HPDE6-E6E7 (cell line): Measurements from ENCODE around the gene GSG1L.
"Not testable (repeated sequence)": the region's sequence is repeated elsewhere in the genome, so short reads cannot be mapped to it uniquely, and the experiment has no call there.

ENCODE experiments used
- DNase-seq: peaks from one replicate; pipeline ENCODE4 v3.0.0; 2011; ENCODE audit warnings: missing footprints; ENCODE audit errors: extremely low spot score

Gene GSG1L

DNA sequence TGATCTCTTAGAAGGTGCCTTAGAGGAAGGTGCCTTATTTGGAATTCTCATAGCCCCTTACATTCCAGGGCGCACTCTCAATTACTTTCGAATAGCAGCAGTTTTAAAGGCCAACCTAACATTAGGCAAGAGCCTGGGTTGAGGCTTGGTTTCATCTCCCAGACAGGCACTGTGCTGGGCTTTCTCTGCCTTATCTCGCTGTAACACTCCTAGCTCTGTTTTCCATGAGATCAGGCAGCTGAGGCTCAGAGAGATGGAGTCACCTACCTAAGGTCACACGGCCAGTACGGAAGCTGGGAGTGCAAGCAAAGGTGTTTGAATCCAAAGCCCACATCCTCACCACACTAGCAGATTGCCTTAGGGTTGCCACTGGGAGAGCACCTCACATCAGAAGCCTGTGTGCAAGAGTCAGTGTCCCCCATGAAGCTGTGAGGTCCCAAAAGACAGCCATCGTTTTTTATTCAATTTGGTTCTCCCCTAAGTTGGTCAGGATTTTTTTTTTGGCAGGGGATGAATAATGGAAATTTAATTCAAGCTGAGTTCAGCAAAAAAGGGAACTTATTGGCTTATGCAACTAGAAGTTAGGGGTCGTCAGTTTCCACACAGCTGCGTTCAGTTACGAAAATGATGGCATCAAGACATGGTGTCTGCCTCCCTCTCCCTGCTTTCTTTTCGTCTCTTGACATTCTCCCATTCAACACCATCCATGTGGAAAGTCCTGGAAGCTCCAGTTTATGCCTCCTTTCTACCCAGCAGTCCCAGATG, 307.1 kb downstream of the GSG1L start:
- no peak for DNase-seq

- no peak for DNase-seq
These were observed 308.5 kb downstream of the GSG1L start for GRCh38 chr16:27754788-27755690.

GRCh38 chr16:27753563-27753962, 310.0 kb downstream of the GSG1L start:
- no peak for DNase-seq

- DNase-seq, result no peak
These were observed 311.3 kb downstream of the GSG1L start for GRCh38 chr16:27752241-27752640.

GRCh38 chr16:27751676-27752075, 311.8 kb downstream of the GSG1L start:
- DNase-seq, result no peak

- no peak for DNase-seq
These were observed 312.3 kb downstream of the GSG1L start for GRCh38 chr16:27751233-27751632.

DNA sequence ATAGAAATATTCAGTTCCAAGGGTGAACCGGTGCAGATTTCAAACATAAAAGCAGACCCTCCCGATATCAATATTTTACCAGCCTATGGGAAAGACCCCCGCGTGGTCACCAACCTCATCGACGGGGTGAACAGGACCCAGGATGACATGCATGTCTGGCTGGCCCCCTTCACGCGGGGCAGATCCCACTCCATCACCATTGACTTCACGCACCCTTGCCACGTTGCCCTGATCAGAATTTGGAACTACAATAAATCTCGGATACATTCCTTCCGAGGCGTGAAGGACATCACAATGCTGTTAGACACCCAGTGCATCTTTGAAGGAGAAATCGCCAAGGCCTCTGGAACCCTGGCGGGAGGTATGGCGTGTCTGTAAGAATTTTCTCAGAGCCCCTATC, 313.6 kb downstream of the GSG1L start:
- DNase-seq, result no peak

DNA sequence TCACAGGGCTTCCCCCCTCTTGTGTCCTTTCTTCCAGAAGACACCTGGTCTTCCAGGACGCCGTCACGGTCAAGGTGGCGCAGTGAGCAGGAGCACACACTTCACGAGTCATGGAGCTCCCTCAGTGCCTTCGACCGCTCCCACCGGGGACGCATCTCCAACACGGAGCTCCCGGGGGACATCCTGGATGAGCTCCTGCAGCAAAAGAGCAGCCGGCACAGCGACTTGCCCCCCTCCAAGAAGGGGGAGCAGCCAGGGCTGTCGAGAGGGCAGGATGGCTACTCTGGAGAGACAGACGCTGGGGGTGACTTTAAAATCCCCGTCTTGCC, 314.0 kb downstream of the GSG1L start:
- no peak for DNase-seq

GRCh38 chr16:27748868-27749546, 314.5 kb downstream of the GSG1L start:
- peak; percentile 78 for DNase-seq

DNA sequence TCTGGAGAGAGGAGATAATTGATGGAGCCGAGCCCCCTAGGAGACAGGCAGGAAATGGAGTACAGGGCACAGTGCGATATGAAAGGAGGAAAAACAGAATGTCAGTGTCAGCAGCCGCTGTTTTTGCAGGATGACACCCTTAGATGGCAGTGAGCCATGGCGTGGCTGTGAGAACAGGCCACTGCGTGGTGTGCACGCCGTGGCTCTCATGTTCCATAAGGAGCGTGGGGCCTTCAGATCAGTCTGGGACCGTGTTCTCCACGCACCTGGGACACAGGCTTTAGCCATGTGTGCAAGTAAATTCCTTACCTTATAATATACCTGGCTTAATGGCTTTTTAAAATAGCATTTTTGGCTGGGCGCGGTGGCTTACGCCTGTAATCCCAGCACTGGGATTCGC, 315.6 kb downstream of the GSG1L start:
- no peak for DNase-seq

GRCh38 chr16:27746076-27746855, 317.2 kb downstream of the GSG1L start:
- DNase-seq, result no peak

GRCh38 chr16:27745348-27745747, 318.2 kb downstream of the GSG1L start:
- DNase-seq, result no peak

GRCh38 chr16:27743963-27744362, 319.6 kb downstream of the GSG1L start:
- DNase-seq, result no peak

GRCh38 chr16:27743001-27743400, 320.5 kb downstream of the GSG1L start:
- not testable (repeated sequence) for DNase-seq

GRCh38 chr16:27742333-27742732, 321.2 kb downstream of the GSG1L start:
- no peak for DNase-seq

GRCh38 chr16:27740496-27741201, 322.9 kb downstream of the GSG1L start:
- no peak for DNase-seq

DNA sequence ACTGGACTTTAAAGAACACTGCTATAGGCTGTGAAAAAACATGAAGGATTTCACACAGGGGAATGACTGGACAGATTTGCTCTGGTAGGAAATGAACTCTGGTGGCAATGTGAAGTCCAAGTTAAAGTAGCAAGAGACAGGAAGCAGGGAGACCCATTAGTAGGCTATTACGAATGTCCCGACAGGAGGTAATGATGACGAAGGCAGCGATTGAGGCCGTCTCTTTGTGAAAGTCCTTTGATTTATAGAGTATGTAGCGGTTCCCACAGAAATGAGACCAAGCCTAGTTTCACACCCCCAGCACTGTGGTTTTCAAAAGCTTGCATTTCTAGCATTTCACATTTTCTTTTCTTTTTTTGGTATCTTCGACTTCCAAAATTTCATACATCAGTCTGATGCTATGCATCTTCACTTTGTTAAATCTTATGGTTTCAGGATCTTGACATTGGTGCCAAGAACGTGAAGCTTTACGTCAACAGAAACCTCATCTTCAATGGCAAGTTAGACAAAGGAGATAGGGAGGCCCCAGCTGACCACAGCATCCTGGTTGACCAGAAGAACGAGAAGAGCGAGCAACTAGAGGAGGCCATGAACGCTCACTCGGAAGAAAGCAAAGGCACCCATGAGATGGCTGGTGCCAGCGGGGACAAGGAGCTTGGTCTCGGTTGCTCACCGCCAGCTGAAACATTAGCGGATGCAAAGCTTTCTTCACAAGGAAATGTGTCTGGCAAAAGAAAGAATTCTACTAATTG, 323.7 kb downstream of the GSG1L start:
- DNase-seq, result no peak

GRCh38 chr16:27738596-27738995, 324.9 kb downstream of the GSG1L start:
- no peak for DNase-seq
